ENCODE measurements around the gene EXD3. TPM values are rescaled to one million over a fixed set of nuclear protein-coding genes. Genes with fewer than 3 reads are reported as not detected.

EXD3 gene
- polyA plus RNA-seq, 1 of the 3 experiments (the other 2 are of a cell fraction), result 11.5 TPM

DNA sequence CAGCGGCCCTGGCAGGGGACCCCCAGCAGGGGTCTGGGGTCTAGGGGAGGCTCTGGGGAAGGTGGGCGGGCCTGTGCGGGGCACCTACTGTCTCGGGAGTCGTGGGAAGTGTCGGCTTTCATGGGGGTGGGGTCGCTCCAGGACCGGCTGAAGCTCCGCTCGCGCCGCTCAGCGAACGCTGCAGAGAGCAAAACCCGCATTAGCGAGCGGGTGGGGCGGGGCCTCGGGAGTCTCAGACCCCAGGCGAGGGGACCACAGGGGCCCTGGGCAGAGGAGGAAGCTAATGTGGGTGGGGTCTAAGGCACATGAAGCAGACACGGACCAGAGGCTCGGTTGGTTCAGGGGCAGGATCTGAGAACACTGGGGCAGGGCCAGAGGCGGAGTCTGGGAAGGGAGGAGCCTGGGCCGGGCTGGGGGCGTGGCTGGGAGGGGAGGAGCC, 30.7 kb upstream of the EXD3 start:
- H3K4me3 ChIP-seq (ENCODE audit: low read depth in 2 of 2, low read length in 1 of 2), result no peak overlapping the region
- DNase-seq, result peak; percentile 93
- H4K20me1 ChIP-seq (ENCODE audit: insufficient read depth), result peaks cover 16% of the 10 kb centered on the region
- H2AFZ ChIP-seq (ENCODE audit: low read depth), result no peak overlapping the region
- peaks cover 14 to 46% of the 10 kb centered on the region in 2 experiments for H3K4me1 ChIP-seq (ENCODE audit: control insufficient read depth in 1 of 2, insufficient read depth in 2 of 2, low read depth in 1 of 2, low read length in 1 of 2)
- H3K9ac ChIP-seq, result no peak overlapping the region
- CTCF ChIA-PET, result interaction anchor here (0.7 to 5.7 kb wide), 2 partner anchors 9 to 34 kb away, joined by 3 to 53 read pairs; partner anchors contain the start of gene ENTPD8
- H3K9me3 ChIP-seq, result no peaks in the 10 kb centered on the region
- WGBS (ENCODE audit: low lambda C conversion rate), result 78% methylated on average over 23 of the region's 25 CpGs
- no peak overlapping the region; a peak in 1 of 4 replicates for H3K27ac ChIP-seq (ENCODE audit: low read depth in 2 of 2, low read length in 1 of 2)
- no peak for TF ChIP-seq MXI1 (IDR thresholded peaks at IDR 0.05; ENCODE audit: low read depth, low read length)
- no peak for TF ChIP-seq GABPA (IDR thresholded peaks at IDR 0.05; ENCODE audit: low read depth)
- TF ChIP-seq SIN3A (IDR thresholded peaks at IDR 0.05; ENCODE audit: borderline replicate concordance, low read depth, low read length), result no peak
- no peak for TF ChIP-seq CTCF (IDR thresholded peaks at IDR 0.05)
- TF ChIP-seq NRF1 (IDR thresholded peaks at IDR 0.05; ENCODE audit: low read depth, low read length), result no peak
- no peak for TF ChIP-seq USF1 (IDR thresholded peaks at IDR 0.05; ENCODE audit: borderline replicate concordance, low read depth)
- TF ChIP-seq EZH2phosphoT487 (IDR thresholded peaks at IDR 0.05; ENCODE audit: borderline replicate concordance, low read depth), result no peak
- TF ChIP-seq ZBTB33 (IDR thresholded peaks at IDR 0.05; ENCODE audit: borderline replicate concordance, low read depth), result no peak
- TF ChIP-seq YY1 (IDR thresholded peaks at IDR 0.05; ENCODE audit: low read depth), result no peak
- TF ChIP-seq FOXM1 (IDR thresholded peaks at IDR 0.05; ENCODE audit: low read depth), result no peak
- no peak for TF ChIP-seq FOSL2 (IDR thresholded peaks at IDR 0.05; ENCODE audit: borderline replicate concordance, low read depth)
- no peak for TF ChIP-seq ELF1 (IDR thresholded peaks at IDR 0.05)
- TF ChIP-seq NFIC (IDR thresholded peaks at IDR 0.05; ENCODE audit: borderline replicate concordance), result no peak
- TF ChIP-seq, protein P1, sequence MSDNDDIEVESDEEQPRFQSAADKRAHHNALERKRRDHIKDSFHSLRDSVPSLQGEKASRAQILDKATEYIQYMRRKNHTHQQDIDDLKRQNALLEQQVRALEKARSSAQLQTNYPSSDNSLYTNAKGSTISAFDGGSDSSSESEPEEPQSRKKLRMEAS (IDR thresholded peaks at IDR 0.05; ENCODE audit: low read depth), result no peak
- TF ChIP-seq SMC3 (IDR thresholded peaks at IDR 0.05; ENCODE audit: low read depth, low read length), result no peak
- peaks cover 10% of the 10 kb centered on the region; the same call in 1 of the 2 replicates for H3K79me2 ChIP-seq (ENCODE audit: insufficient read depth)
- POLR2A ChIA-PET, result interaction anchor here (1.3 kb wide), 1 partner anchor 31 kb away, joined by 3 read pairs; the partner anchor contains the start of genes EXD3 and NOXA1
- H3K36me3 ChIP-seq (replicated peaks in 1 of 2; ENCODE audit: control insufficient read depth in 1 of 2, insufficient read depth in 2 of 2, low read length in 1 of 2), result peaks cover 3 to 45% of the 10 kb centered on the region in 2 experiments
- no peaks in the 10 kb centered on the region for H3K9me2 ChIP-seq
- H3F3A ChIP-seq (replicated peaks; ENCODE audit: insufficient read depth), result no peaks in the 10 kb centered on the region
- no peak overlapping the region for H3K4me2 ChIP-seq
- no peaks in the 10 kb centered on the region for H3K27me3 ChIP-seq (ENCODE audit: insufficient read depth)

Measured in SK-N-SH (cell line).